GM12878 (cell line): Measurements from ENCODE around the gene RNF167. TPM values are rescaled to one million over a fixed set of nuclear protein-coding genes. Genes with fewer than 3 reads are reported as not detected.

Source experiments
- ATAC-seq: fragments of 200-7000 bp; cut with Tn5 transposase; 3 replicates; pipeline ENCODE4 v1.9.1; 2020; ENCODE audit warnings: mild to moderate bottlenecking, moderate library complexity
- BruUV-seq: library from RNA; stranded (reverse); fragments of 400-500 nt; replicated peaks from 2 replicates; lab custom pipeline; 2021; lab: Mats Ljungman, UMichigan
- CTCF ChIA-PET: fragments of 300-600 bp; sonication (Branson Sonifier 250); formaldehyde crosslinking; extraction: SDS; loops from one replicate; lab custom pipeline; 2021; ENCODE audit warnings: inconsistent platforms; lab: Yijun Ruan, JAX
- POLR2A ChIA-PET: fragments of 350-600 bp; formaldehyde crosslinking; extraction: SDS; loops from one replicate; lab custom pipeline; 2021; ENCODE audit warnings: inconsistent platforms; lab: Charles Lee
- RAD21 ChIA-PET: fragments of 300-600 bp; sonication (Branson Sonifier 250); formaldehyde crosslinking; loops from one replicate; lab custom pipeline; 2023; ENCODE audit warnings: antibody characterized with exemption; ENCODE audit not compliant: unreplicated experiment; lab: Charles Lee
- SMC1A ChIA-PET: fragments of 300-600 bp; sonication (Branson Sonifier 250); formaldehyde crosslinking; loops from one replicate; lab custom pipeline; 2023; ENCODE audit not compliant: unreplicated experiment, uncharacterized antibody; lab: Charles Lee
- DNase-seq: peaks from one replicate; pipeline ENCODE4 v3.0.0-alpha.2; 2011; ENCODE audit warnings: low read depth, low spot score
- FAIRE-seq: peaks from 3 replicates; lab custom pipeline; 2011; peaks lifted over from hg19 to GRCh38; lab: Jason Lieb, UNC
- H2AFZ ChIP-seq: 2 replicates; pipeline ENCODE4 v1.6.0; 2011; ENCODE audit warnings: low read depth, low read length, control low read depth; ENCODE audit not compliant: control insufficient read depth
- H3K27ac ChIP-seq: 2 replicates; pipeline ENCODE4 v1.5.1; 2011; ENCODE audit warnings: control low read depth; ENCODE audit not compliant: control insufficient read depth, insufficient read depth
- H3K27me3 ChIP-seq, 2 experiments: replicated peaks in 1 of 2; 2 replicates each; pipeline versions ENCODE4 v1.6.0 to v1.6.1; 2011; ENCODE audit warnings: low read length in 1 of 2; ENCODE audit not compliant: control insufficient read depth in 2 of 2, insufficient read depth in 2 of 2
- H3K36me3 ChIP-seq, 2 experiments: 2 replicates each; pipeline ENCODE4 v1.5.1; 2011; ENCODE audit warnings: low read length in 1 of 2; ENCODE audit not compliant: control insufficient read depth in 2 of 2, insufficient read depth in 2 of 2
- H3K4me1 ChIP-seq: 2 replicates; pipeline ENCODE4 v1.6.1; 2011; ENCODE audit warnings: mild to moderate bottlenecking, low read length, moderate library complexity, mixed read lengths; ENCODE audit not compliant: control insufficient read depth, insufficient read depth
- H3K4me2 ChIP-seq: 2 replicates; pipeline ENCODE4 v1.6.0; 2011; ENCODE audit warnings: control low read depth; ENCODE audit not compliant: control insufficient read depth, insufficient read depth
- H3K4me3 ChIP-seq: fragments of 200-600 bp; sonication (generic); 2 replicates; pipeline ENCODE4 v1.5.1; 2016
- H3K79me2 ChIP-seq: 2 replicates; pipeline ENCODE4 v1.6.0; 2011; ENCODE audit warnings: low read length; ENCODE audit not compliant: control insufficient read depth, insufficient read depth
- H3K9ac ChIP-seq: 2 replicates; pipeline ENCODE4 v1.8.0; 2011; ENCODE audit warnings: low read length, control low read depth, mixed read lengths; ENCODE audit not compliant: control insufficient read depth, insufficient read depth
- H3K9me3 ChIP-seq: replicated peaks from 3 replicates; pipeline ENCODE4 v1.5.1; 2011; ENCODE audit warnings: mild to moderate bottlenecking, low read length; ENCODE audit not compliant: control insufficient read depth, insufficient read depth
- H4K20me1 ChIP-seq: 2 replicates; pipeline ENCODE4 v1.6.0; 2011; ENCODE audit not compliant: control insufficient read depth, insufficient read depth
- CBX3 ChIP-seq: fragments of 200-600 bp; sonication (generic); IDR thresholded peaks from 2 replicates; pipeline ENCODE4 v1.6.1; 2016; ENCODE audit warnings: low read depth, borderline replicate concordance
- ESRRA ChIP-seq: IDR thresholded peaks from 2 replicates; pipeline ENCODE4 v1.6.1; 2012; ENCODE audit warnings: mild to moderate bottlenecking, low read length, improper control_type of control experiment
- HDAC2 ChIP-seq: fragments of 200-600 bp; sonication (generic); IDR thresholded peaks from 2 replicates; pipeline ENCODE4 v1.6.1; 2017
- IKZF1 ChIP-seq: fragments of 450-650 bp; conservative IDR thresholded peaks from 2 replicates; pipeline ENCODE4 v1.6.1; 2017; ENCODE audit warnings: antibody characterized with exemption, mild to moderate bottlenecking
- IRF4 ChIP-seq: IDR thresholded peaks from 2 replicates; pipeline ENCODE4 v1.6.1; 2011; ENCODE audit warnings: low read depth, low read length
- KLF5 ChIP-seq: fragments of 450-650 bp; IDR thresholded peaks from 2 replicates; pipeline ENCODE4 v1.6.1; 2014; ENCODE audit warnings: mild to moderate bottlenecking; ENCODE audit not compliant: partially characterized antibody
- MTA3 ChIP-seq: IDR thresholded peaks from 2 replicates; pipeline ENCODE4 v1.6.1; 2012; ENCODE audit warnings: low read length, inconsistent platforms, borderline replicate concordance
- NFYA ChIP-seq: IDR thresholded peaks from 2 replicates; pipeline ENCODE4 v1.6.1; 2011; ENCODE audit warnings: low read depth, mild to moderate bottlenecking, low read length, improper control_type of control experiment, borderline replicate concordance
- POLR2AphosphoS2 ChIP-seq: IDR thresholded peaks from 2 replicates; pipeline ENCODE4 v1.6.1; 2011; ENCODE audit warnings: low read depth, mild to moderate bottlenecking, low read length, improper control_type of control experiment, moderate library complexity
- SMAD5 ChIP-seq: IDR thresholded peaks from 2 replicates; pipeline ENCODE4 v1.6.1; 2016; ENCODE audit warnings: antibody characterized with exemption, low read depth
- SMARCA5 ChIP-seq: fragments of 450-650 bp; IDR thresholded peaks from 2 replicates; pipeline ENCODE4 v1.6.1; 2017; ENCODE audit warnings: mild to moderate bottlenecking
- WRNIP1 ChIP-seq: IDR thresholded peaks from 2 replicates; pipeline ENCODE4 v1.6.1; 2011; ENCODE audit warnings: low read depth, low read length, improper control_type of control experiment, borderline replicate concordance
- WGBS: methylation state at CpG from one replicate; pipeline ENCODE4 v1.1.6; 2016; ENCODE audit warnings: low lambda C conversion rate; ENCODE audit not compliant: insufficient replicate concordance, insufficient coverage; ENCODE audit errors: missing lambda C conversion rate; 5-methylcytosine and 5-hydroxymethylcytosine counted together
- in situ Hi-C: fragments of 300-500 bp; cut with MboI; formaldehyde crosslinking; loops from 9 replicates; pipeline ENCODE4 v1.14.3; 2018; ENCODE audit warnings: mixed read lengths
- intact Hi-C: fragments of 100-400 bp; cut with micrococcal nuclease; formaldehyde crosslinking; loops from one replicate; pipeline ENCODE4 v1.14.2; 2022; ENCODE audit not compliant: unreplicated experiment
- polyA plus RNA-seq, 11 experiments: library from polyadenylated mRNA; depleted of rRNA in 4 of 11; unstranded in 6 of 11; stranded (reverse) in 5 of 11; fragments of >200 nt; fragmentation: Nextera tagmentation in 4 of 11; fragmentation: Illumina TruSeq in 1 of 11; extraction: Ambion mirVana in 4 of 11; extraction: Trizol in 1 of 11; gene quantifications; 1 replicate in 1 of 11; 2 replicates in 10 of 11; pipeline versions ENCODE4 v1.2.1 to v1.2.3, GENCODE V29; 2011 to 2016; ENCODE audit warnings: inconsistent platforms in 2 of 11, missing spikeins in 2 of 11, low read depth in 1 of 11
- total RNA-seq, 4 experiments: library from RNA; depleted of rRNA in 3 of 4; stranded (reverse); fragments of >200 nt in 3 of 4; fragmentation: Illumina TruSeq in 1 of 4; extraction: Trizol in 1 of 4; gene quantifications; 2 replicates each; pipeline versions ENCODE4 v1.2.1 to v1.2.3, GENCODE V29; 2013 to 2021
- TF ChIP-seq, protein P1 (sequence below): fragments of 450-650 bp; IDR thresholded peaks from 2 replicates; pipeline ENCODE4 v1.6.1; 2016; ENCODE audit warnings: mild to moderate bottlenecking
- TF ChIP-seq, protein P2 (sequence below): fragments of 450-650 bp; IDR thresholded peaks from 2 replicates; pipeline ENCODE4 v1.6.1; 2017; ENCODE audit warnings: borderline replicate concordance
- TF ChIP-seq, protein P3 (sequence below): fragments of 450-650 bp; conservative IDR thresholded peaks from 2 replicates; pipeline ENCODE4 v1.6.1; 2017; ENCODE audit warnings: mild to moderate bottlenecking, moderate library complexity

The RNF167 gene
- total and polyA plus RNA-seq, 10 of the 15 experiments (the other 5 are each of a cell fraction or from before 2014, with no cell fraction given), result 33.6 to 147 (median 57.6) TPM

DNA sequence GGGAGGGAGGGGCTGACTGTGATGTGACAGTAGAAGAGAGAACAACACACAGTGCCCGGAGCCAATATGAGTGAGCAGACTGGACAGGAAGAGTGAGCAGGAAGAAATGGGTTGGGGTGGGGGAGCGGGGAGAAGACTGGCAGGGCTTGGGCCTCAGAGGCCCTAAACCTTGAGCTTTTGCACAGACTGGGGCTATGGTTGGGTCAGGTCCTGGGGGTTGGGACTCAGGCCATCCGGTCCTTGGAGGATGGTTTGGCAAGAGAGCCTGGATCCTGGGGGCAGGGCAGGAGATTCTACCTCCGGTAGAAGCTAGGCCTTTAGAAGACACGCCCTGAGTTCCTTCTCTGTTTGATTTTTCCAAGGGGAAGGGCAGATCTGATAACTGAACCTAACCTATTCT lies 46.3 kb downstream of the RNF167 start:
- no TSS peak for BruUV-seq
- FAIRE-seq, result no peak
- Histone ChIP-seq H3K9ac (peak overlapping the region; percentile 96), H3K4me2 (peak overlapping the region; percentile 99), H3K9me3 (no peaks in the 10 kb centered on the region), H3K36me3 (peaks cover 0 to 4% of the 10 kb centered on the region in 2 experiments; a peak in 1 of 4 replicates), H3K79me2 (peaks cover 25% of the 10 kb centered on the region), H4K20me1 (no peaks in the 10 kb centered on the region), H3K4me1 (peaks cover 20% of the 10 kb centered on the region), H3K27ac (peak overlapping the region; percentile 55; the same call in 1 of the 2 replicates), H3K27me3 (no peaks in the 10 kb centered on the region), H3K4me3 (peak overlapping the region; percentile 74), H2AFZ (no peak overlapping the region; the same call in 1 of the 2 replicates)
- SMC1A ChIA-PET, result interaction anchor here (1.2 to 2.8 kb wide), 4 partner anchors 11 to 75 kb away, joined by 4 to 13 read pairs (median 10); partner anchors contain the start of genes INCA1, KIF1C and SPAG7
- WGBS, result 5% methylated on average over 5 of the region's 5 CpGs
- intact Hi-C loops (no loop called here), in situ Hi-C loops (no loop called here)
- POLR2A ChIA-PET, result interaction anchor here (1.2 to 2.3 kb wide), 6 partner anchors 12 to 47 kb away, joined by 3 to 22 read pairs (median 6); partner anchors contain the start of genes INCA1, KIF1C, RNF167 and SLC25A11
- RAD21 ChIA-PET, result interaction anchor here (1.0 to 3.7 kb wide), 6 partner anchors 11 to 78 kb away, joined by 3 to 15 read pairs (median 4); partner anchors contain the start of genes INCA1, KIF1C and SPAG7
- CTCF ChIA-PET, result interaction anchor here (0.6 to 2.5 kb wide), 11 partner anchors 12 to 77 kb away, joined by 3 to 19 read pairs (median 3); no protein-coding TSS in a partner anchor
- no peak for TF ChIP-seq NFYA
- no peak for TF ChIP-seq HDAC2
- no peak for TF ChIP-seq ESRRA
- TF ChIP-seq SMARCA5, result no peak
- TF ChIP-seq, protein P1, sequence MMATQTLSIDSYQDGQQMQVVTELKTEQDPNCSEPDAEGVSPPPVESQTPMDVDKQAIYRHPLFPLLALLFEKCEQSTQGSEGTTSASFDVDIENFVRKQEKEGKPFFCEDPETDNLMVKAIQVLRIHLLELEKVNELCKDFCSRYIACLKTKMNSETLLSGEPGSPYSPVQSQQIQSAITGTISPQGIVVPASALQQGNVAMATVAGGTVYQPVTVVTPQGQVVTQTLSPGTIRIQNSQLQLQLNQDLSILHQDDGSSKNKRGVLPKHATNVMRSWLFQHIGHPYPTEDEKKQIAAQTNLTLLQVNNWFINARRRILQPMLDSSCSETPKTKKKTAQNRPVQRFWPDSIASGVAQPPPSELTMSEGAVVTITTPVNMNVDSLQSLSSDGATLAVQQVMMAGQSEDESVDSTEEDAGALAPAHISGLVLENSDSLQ, result no peak
- TF ChIP-seq, protein P2, sequence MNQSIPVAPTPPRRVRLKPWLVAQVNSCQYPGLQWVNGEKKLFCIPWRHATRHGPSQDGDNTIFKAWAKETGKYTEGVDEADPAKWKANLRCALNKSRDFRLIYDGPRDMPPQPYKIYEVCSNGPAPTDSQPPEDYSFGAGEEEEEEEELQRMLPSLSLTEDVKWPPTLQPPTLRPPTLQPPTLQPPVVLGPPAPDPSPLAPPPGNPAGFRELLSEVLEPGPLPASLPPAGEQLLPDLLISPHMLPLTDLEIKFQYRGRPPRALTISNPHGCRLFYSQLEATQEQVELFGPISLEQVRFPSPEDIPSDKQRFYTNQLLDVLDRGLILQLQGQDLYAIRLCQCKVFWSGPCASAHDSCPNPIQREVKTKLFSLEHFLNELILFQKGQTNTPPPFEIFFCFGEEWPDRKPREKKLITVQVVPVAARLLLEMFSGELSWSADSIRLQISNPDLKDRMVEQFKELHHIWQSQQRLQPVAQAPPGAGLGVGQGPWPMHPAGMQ, result no peak
- TF ChIP-seq IKZF1, result no peak
- TF ChIP-seq WRNIP1, result no peak
- TF ChIP-seq KLF5, result no peak
- no peak for TF ChIP-seq MTA3
- no peak for TF ChIP-seq CBX3
- TF ChIP-seq SMAD5, result no peak
- no peak for TF ChIP-seq POLR2AphosphoS2
- TF ChIP-seq, protein P3, sequence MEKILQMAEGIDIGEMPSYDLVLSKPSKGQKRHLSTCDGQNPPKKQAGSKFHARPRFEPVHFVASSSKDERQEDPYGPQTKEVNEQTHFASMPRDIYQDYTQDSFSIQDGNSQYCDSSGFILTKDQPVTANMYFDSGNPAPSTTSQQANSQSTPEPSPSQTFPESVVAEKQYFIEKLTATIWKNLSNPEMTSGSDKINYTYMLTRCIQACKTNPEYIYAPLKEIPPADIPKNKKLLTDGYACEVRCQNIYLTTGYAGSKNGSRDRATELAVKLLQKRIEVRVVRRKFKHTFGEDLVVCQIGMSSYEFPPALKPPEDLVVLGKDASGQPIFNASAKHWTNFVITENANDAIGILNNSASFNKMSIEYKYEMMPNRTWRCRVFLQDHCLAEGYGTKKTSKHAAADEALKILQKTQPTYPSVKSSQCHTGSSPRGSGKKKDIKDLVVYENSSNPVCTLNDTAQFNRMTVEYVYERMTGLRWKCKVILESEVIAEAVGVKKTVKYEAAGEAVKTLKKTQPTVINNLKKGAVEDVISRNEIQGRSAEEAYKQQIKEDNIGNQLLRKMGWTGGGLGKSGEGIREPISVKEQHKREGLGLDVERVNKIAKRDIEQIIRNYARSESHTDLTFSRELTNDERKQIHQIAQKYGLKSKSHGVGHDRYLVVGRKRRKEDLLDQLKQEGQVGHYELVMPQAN, result no peak
- TF ChIP-seq IRF4, result no peak
- ATAC-seq, result no peak
- DNase-seq, result no peak
